CD14-positive monocyte (primary cell): ENCODE measurements around the gene VWA5B1. TPM values are rescaled to one million over a fixed set of nuclear protein-coding genes. Genes with fewer than 3 reads are reported as not detected.
"Not testable (repeated sequence)": the region's sequence is repeated elsewhere in the genome, so short reads cannot be mapped to it uniquely, and the experiment has no call there.

Experiments
- DNase-seq, 3 donors: peaks; one replicate each; pipeline ENCODE4 v3.0.0-alpha.2; 2011 to 2022
- H2AFZ ChIP-seq: 2 replicates; pipeline ENCODE4 v1.6.0; 2012; ENCODE audit warnings: mild to moderate bottlenecking, low read depth, low read length, inconsistent platforms; ENCODE audit not compliant: insufficient read depth, poor library complexity, severe bottlenecking
- H3K27ac ChIP-seq, 2 donors: 1 replicate in 1 of 2; 2 replicates in 1 of 2; pipeline ENCODE4 v1.5.1; 2012 to 2013; ENCODE audit warnings: low read length in 2 of 2, control low read depth in 1 of 2, inconsistent platforms in 1 of 2, low read depth in 1 of 2, mild to moderate bottlenecking in 1 of 2
- H3K27me3 ChIP-seq, 2 donors: one replicate each; pipeline versions ENCODE4 v1.6.0 to v1.6.1; 2011 to 2013; ENCODE audit warnings: low read length in 2 of 2; ENCODE audit not compliant: control insufficient read depth in 2 of 2, insufficient read depth in 2 of 2
- H3K36me3 ChIP-seq, 2 donors: replicated peaks in 1 of 2; 1 replicate in 1 of 2; 2 replicates in 1 of 2; pipeline versions ENCODE4 v1.5.1 to v1.6.1; 2012 to 2013; ENCODE audit warnings: low read length in 2 of 2, control low read depth in 1 of 2, inconsistent platforms in 1 of 2, mild to moderate bottlenecking in 1 of 2; ENCODE audit not compliant: insufficient read depth in 2 of 2, control insufficient read depth in 1 of 2
- H3K4me1 ChIP-seq, 2 donors: 1 replicate in 1 of 2; 2 replicates in 1 of 2; pipeline versions ENCODE4 v1.5.1 to v1.6.1; 2012 to 2013; ENCODE audit warnings: low read length in 2 of 2, control low read depth in 1 of 2, inconsistent platforms in 1 of 2, mild to moderate bottlenecking in 1 of 2, moderate library complexity in 1 of 2; ENCODE audit not compliant: insufficient read depth in 2 of 2, control insufficient read depth in 1 of 2
- H3K4me2 ChIP-seq: replicated peaks from 2 replicates; pipeline ENCODE3; 2012; ENCODE audit warnings: low read length, moderate library complexity, mild to moderate bottlenecking; ENCODE audit not compliant: poor library complexity, severe bottlenecking; ENCODE audit errors: extremely low read depth
- H3K4me3 ChIP-seq, 3 experiments: fragments of 200-600 bp in 1 of 3; sonication (generic) in 1 of 3; replicated peaks in 1 of 3; 1 replicate in 2 of 3; 2 replicates in 1 of 3; pipeline ENCODE4 v1.5.1; 2011 to 2013; ENCODE audit warnings: low read length in 3 of 3, mild to moderate bottlenecking in 3 of 3, control low read depth in 2 of 3, low read depth in 2 of 3, inconsistent platforms in 1 of 3, moderate library complexity in 1 of 3
- H3K79me2 ChIP-seq: 2 replicates; pipeline ENCODE4 v1.6.0; 2012; ENCODE audit warnings: mild to moderate bottlenecking, control low read depth, inconsistent platforms, low read length, moderate library complexity; ENCODE audit not compliant: insufficient read depth
- H3K9ac ChIP-seq: 2 replicates; pipeline ENCODE4 v1.6.0; 2017; ENCODE audit warnings: low read length, mild to moderate bottlenecking; ENCODE audit not compliant: insufficient read depth, poor library complexity, severe bottlenecking
- H3K9me3 ChIP-seq, 2 donors: replicated peaks in 1 of 2; 1 replicate in 1 of 2; 2 replicates in 1 of 2; pipeline versions ENCODE4 v1.5.1 to v1.6.1; 2012 to 2013; ENCODE audit warnings: low read length in 2 of 2, control low read depth in 1 of 2; ENCODE audit not compliant: control insufficient read depth in 1 of 2, insufficient read depth in 1 of 2
- H4K20me1 ChIP-seq: 2 replicates; pipeline ENCODE4 v1.6.0; 2012; ENCODE audit warnings: mild to moderate bottlenecking, low read length, control low read depth, moderate library complexity; ENCODE audit not compliant: insufficient read depth
- H3K27ac Mint-ChIP-seq, 7 donors: one replicate each; pipeline ENCODE4 v1.8.0; 2020; ENCODE audit warnings: mild to moderate bottlenecking in 7 of 7, mixed read lengths in 7 of 7, moderate library complexity in 6 of 7, inconsistent platforms in 2 of 7
- H3K27me3 Mint-ChIP-seq, 3 donors: one replicate each; pipeline ENCODE4 v1.8.0; 2021 to 2022; ENCODE audit warnings: low read depth in 3 of 3, mild to moderate bottlenecking in 3 of 3, mixed read lengths in 3 of 3, moderate library complexity in 3 of 3, inconsistent platforms in 1 of 3
- H3K36me3 Mint-ChIP-seq, 2 donors: one replicate each; pipeline ENCODE4 v1.8.0; 2020; ENCODE audit warnings: mixed read lengths in 2 of 2, inconsistent platforms in 1 of 2, mild to moderate bottlenecking in 1 of 2
- H3K4me1 Mint-ChIP-seq: one replicate; pipeline ENCODE4 v1.8.0; 2020; ENCODE audit warnings: mild to moderate bottlenecking, mixed read lengths
- H3K4me3 Mint-ChIP-seq, 2 donors: one replicate each; pipeline ENCODE4 v1.8.0; 2020; ENCODE audit warnings: mild to moderate bottlenecking in 2 of 2, mixed read lengths in 2 of 2, moderate library complexity in 1 of 2
- H3K9me3 Mint-ChIP-seq, 7 donors: one replicate each; pipeline ENCODE4 v1.8.0; 2020 to 2022; ENCODE audit warnings: mixed read lengths in 7 of 7, mild to moderate bottlenecking in 6 of 7, moderate library complexity in 6 of 7, inconsistent platforms in 2 of 7
- WGBS: methylation state at CpG from one replicate; pipeline ENCODE4 v1.1.5; 2013; ENCODE audit warnings: missing lambda C conversion rate; ENCODE audit not compliant: insufficient coverage; 5-methylcytosine and 5-hydroxymethylcytosine counted together
- intact Hi-C, 2 donors: fragments of 100-400 bp; cut with micrococcal nuclease; formaldehyde crosslinking; loops; one replicate each; pipeline versions ENCODE4 v1.15.0 to v1.15.1; 2023
- polyA plus RNA-seq, 3 donors: library from polyadenylated mRNA; depleted of rRNA in 1 of 3; unstranded in 2 of 3; stranded (reverse) in 1 of 3; fragments of 300-500 nt in 2 of 3; fragments of >200 nt in 1 of 3; fragmentation: Illumina TruSeq in 2 of 3; gene quantifications; 1 replicate in 2 of 3; 2 replicates in 1 of 3; pipeline ENCODE4 v1.2.3, GENCODE V29; 2012 to 2021
- TF ChIP-seq, protein P1 (sequence below): fragments of 200-600 bp; IDR thresholded peaks from one replicate; pipeline ENCODE4 v1.8.0; 2022; ENCODE audit warnings: antibody characterized with exemption, mild to moderate bottlenecking

The VWA5B1 gene
- polyA plus RNA-seq, 3 donors = not detected

DNA sequence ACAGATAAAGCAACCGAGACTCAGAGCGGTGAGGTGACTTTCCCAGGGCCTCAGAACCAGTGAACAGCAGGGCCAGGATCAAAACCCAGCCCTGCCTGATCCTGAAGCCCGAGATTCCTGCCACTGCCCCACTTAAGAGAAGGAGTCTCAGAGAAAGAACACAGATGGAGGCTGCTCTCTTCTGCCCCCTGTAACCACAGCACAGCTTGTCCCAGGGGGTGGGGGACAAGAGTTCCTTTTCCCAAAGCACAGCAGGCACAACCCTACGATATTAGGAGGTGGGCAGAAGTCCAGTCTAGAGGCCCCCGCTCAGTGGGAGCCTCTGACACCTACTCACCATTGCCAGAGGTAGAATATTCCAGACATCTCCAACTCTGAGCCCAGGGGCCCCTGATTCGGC is 24.0 kb upstream of the VWA5B1 start:
- Mint-ChIP-seq H3K9me3 (peaks cover 0 to 5% (median 0%) of the 10 kb centered on the region in 7 donors), H3K36me3 (no peaks in the 10 kb centered on the region), H3K27ac (no peak overlapping the region), H3K27me3 (peaks cover 9 to 15% (median 14%) of the 10 kb centered on the region in 3 donors), H3K4me3 (no peak overlapping the region), H3K4me1 (no peaks in the 10 kb centered on the region)
- DNase-seq = no peak
- no peak overlapping the region for H3K27ac ChIP-seq
- H3K4me3 ChIP-seq = no peak overlapping the region
- no peak overlapping the region for H2AFZ ChIP-seq
- WGBS = no CpG with 5 or more reads among the region's 6 CpGs
- no peak overlapping the region for H3K9ac ChIP-seq
- no peaks in the 10 kb centered on the region for H3K4me1 ChIP-seq
- no peaks in the 10 kb centered on the region for H4K20me1 ChIP-seq
- no peaks in the 10 kb centered on the region for H3K27me3 ChIP-seq
- TF ChIP-seq, protein P1, sequence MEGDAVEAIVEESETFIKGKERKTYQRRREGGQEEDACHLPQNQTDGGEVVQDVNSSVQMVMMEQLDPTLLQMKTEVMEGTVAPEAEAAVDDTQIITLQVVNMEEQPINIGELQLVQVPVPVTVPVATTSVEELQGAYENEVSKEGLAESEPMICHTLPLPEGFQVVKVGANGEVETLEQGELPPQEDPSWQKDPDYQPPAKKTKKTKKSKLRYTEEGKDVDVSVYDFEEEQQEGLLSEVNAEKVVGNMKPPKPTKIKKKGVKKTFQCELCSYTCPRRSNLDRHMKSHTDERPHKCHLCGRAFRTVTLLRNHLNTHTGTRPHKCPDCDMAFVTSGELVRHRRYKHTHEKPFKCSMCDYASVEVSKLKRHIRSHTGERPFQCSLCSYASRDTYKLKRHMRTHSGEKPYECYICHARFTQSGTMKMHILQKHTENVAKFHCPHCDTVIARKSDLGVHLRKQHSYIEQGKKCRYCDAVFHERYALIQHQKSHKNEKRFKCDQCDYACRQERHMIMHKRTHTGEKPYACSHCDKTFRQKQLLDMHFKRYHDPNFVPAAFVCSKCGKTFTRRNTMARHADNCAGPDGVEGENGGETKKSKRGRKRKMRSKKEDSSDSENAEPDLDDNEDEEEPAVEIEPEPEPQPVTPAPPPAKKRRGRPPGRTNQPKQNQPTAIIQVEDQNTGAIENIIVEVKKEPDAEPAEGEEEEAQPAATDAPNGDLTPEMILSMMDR = no peak
- H3K4me2 ChIP-seq = no peak overlapping the region
- no peaks in the 10 kb centered on the region for H3K36me3 ChIP-seq
- H3K9me3 ChIP-seq = peaks cover 0 to 4% of the 10 kb centered on the region in 2 donors
- intact Hi-C loops = no loop called here
- no peaks in the 10 kb centered on the region for H3K79me2 ChIP-seq

DNA sequence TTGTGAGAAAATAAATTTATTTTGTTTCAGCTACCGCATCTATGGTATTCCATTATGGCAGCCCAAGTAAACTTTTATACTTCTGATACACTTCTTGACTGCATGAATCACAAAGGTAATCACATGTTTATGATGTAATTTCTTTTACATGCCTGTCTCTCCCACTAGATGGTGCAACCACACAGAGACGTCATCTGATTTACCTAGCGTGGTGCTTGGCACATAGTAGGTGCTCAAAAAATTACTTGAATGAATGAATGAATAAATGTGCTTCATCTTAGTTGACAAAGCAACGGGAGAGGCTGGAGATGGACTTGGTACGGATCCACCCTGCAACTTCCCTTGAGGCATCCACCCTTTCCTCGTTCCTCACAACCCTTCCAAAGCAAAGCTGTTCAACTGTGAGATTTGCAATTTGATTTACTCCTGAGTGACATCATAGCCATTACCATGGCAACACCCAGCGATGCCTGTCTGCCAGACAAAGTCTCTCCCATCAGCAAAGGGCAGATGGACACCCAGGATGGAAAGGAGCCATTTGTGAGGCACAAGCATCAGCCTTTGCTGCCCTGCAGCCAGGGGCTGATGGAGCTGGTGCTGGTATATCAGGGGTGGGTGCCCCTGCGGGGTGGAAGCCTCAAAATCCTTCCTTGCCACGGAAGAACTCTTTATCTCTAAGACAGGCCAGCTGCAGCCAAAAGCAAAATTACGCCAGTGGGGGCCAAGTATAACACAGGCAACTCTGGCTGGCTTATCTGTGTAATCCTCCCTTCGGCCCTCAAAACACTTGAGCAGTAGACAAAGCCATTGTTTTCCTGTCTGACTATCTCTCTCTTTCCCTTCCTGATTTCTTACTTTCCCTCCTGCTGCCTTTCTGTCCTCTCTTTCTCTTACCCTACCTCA is 18.9 kb upstream of the VWA5B1 start:
- H3K9me3 ChIP-seq = peaks cover 0 to 4% of the 10 kb centered on the region in 2 donors
- Mint-ChIP-seq H3K4me3 (no peak overlapping the region), H3K27me3 (peaks cover 2 to 10% (median 3%) of the 10 kb centered on the region in 3 donors), H3K9me3 (peaks cover 0 to 7% (median 0%) of the 10 kb centered on the region in 7 donors), H3K27ac (no peak overlapping the region), H3K4me1 (no peaks in the 10 kb centered on the region), H3K36me3 (no peaks in the 10 kb centered on the region)
- intact Hi-C loops = no loop called here
- no peak overlapping the region for H2AFZ ChIP-seq
- no peak overlapping the region for H3K4me3 ChIP-seq
- TF ChIP-seq, protein P1 = no peak
- WGBS = 73% methylated on average over 2 of the region's 11 CpGs
- H3K4me2 ChIP-seq = no peak overlapping the region
- no peak overlapping the region for H3K27ac ChIP-seq
- no peaks in the 10 kb centered on the region for H3K4me1 ChIP-seq
- no peaks in the 10 kb centered on the region for H4K20me1 ChIP-seq
- H3K9ac ChIP-seq = no peak overlapping the region
- H3K36me3 ChIP-seq = no peaks in the 10 kb centered on the region
- H3K27me3 ChIP-seq = no peaks in the 10 kb centered on the region
- no peak for DNase-seq
- no peaks in the 10 kb centered on the region for H3K79me2 ChIP-seq

DNA sequence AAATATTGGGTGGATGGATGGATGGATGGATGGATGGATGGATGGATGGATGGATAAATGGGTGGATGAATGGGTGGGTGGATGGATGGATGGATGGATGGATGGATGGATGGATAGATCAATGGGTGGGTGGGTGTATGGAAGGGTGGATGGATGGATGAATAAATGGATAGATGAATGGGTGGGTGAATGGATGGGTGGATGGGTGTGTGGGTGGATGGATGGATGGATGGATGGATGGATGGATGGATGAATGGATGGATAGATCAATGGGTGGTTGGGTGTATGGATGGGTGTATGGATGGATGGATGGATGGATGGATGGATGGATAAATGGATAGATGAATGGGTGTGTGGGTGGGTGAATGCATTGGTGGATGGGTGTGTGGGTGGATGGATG is 17.0 kb upstream of the VWA5B1 start:
- H3K36me3 ChIP-seq, H4K20me1 ChIP-seq, H3K4me1 Mint-ChIP-seq, intact Hi-C loops, H3K4me3 ChIP-seq, H3K36me3 Mint-ChIP-seq, H2AFZ ChIP-seq, H3K4me2 ChIP-seq, H3K27ac Mint-ChIP-seq, H3K9me3 ChIP-seq, H3K9me3 Mint-ChIP-seq, H3K27ac ChIP-seq, H3K79me2 ChIP-seq, H3K9ac ChIP-seq, H3K27me3 ChIP-seq, H3K27me3 Mint-ChIP-seq, H3K4me1 ChIP-seq, DNase-seq, H3K4me3 Mint-ChIP-seq: not testable (repeated sequence)
